Measurements from ENCODE around the gene JCHAIN. TPM values are rescaled to one million over a fixed set of nuclear protein-coding genes. Genes with fewer than 3 reads are reported as not detected.

Gene JCHAIN
- total and polyA plus RNA-seq, 9 of the 15 experiments (the other 6 are each of a cell fraction or from before 2014, with no cell fraction given): 0.04 to 0.68 (median 0.26) TPM; not detected in 5

DNA sequence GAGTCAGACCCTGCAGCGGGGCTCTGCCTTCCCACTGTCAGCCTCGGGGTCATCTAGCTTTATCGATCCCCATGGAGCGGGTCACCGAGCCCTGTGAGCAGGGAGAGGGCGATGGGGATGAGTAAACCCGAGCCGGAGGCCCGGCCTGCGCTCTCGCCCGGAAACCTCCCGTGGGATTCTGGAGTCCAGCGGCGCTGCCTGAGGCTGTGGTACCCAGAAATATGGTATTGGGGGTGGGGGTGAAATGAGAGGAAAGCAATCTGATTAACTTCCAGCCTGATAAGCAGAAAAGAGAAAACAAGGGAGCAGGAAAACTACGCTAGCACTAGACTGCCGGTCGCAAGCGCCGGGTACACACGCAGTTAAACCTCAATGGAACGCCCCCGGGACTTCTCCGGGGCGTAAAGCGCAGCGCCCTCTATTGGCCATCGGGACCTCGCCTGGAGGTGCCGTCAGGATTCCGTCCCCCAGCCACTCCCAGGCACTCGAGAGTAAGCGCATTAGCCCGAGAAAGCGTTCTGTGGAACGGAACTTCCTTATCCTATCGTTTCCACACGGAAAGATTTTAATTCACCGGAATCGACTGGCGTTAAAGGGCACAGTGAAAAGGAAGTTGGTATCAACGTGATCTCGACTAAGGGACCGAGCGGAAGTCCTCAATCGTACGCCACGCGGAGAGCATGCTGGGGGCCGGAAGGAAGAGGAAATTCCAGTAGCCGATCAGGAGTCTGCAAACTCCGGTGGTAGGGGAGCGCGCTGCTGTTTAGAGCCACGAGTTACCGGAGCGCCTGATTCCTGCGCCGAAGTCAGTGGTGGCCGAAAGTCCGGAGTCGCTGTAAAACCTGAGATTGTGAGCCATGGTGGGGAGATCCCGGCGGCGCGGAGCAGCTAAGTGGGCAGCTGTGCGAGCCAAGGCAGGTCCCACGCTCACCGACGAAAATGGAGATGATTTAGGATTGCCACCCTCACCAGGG is 21.8 kb upstream of the JCHAIN start, which contains the start of gene UTP3 (continued):
- TF ChIP-seq, protein P1, sequence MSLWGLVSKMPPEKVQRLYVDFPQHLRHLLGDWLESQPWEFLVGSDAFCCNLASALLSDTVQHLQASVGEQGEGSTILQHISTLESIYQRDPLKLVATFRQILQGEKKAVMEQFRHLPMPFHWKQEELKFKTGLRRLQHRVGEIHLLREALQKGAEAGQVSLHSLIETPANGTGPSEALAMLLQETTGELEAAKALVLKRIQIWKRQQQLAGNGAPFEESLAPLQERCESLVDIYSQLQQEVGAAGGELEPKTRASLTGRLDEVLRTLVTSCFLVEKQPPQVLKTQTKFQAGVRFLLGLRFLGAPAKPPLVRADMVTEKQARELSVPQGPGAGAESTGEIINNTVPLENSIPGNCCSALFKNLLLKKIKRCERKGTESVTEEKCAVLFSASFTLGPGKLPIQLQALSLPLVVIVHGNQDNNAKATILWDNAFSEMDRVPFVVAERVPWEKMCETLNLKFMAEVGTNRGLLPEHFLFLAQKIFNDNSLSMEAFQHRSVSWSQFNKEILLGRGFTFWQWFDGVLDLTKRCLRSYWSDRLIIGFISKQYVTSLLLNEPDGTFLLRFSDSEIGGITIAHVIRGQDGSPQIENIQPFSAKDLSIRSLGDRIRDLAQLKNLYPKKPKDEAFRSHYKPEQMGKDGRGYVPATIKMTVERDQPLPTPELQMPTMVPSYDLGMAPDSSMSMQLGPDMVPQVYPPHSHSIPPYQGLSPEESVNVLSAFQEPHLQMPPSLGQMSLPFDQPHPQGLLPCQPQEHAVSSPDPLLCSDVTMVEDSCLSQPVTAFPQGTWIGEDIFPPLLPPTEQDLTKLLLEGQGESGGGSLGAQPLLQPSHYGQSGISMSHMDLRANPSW (CRISPR knock-in tag; IDR thresholded peaks at IDR 0.05): no peak; the same call in 1 of the 2 replicates
- TF ChIP-seq, protein P2, sequence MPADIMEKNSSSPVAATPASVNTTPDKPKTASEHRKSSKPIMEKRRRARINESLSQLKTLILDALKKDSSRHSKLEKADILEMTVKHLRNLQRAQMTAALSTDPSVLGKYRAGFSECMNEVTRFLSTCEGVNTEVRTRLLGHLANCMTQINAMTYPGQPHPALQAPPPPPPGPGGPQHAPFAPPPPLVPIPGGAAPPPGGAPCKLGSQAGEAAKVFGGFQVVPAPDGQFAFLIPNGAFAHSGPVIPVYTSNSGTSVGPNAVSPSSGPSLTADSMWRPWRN (IDR thresholded peaks at IDR 0.05; ENCODE audit: low read depth): no peak
- no peak for TF ChIP-seq MEF2A (IDR thresholded peaks at IDR 0.05; ENCODE audit: control insufficient read depth, low read depth, low read length)
- no peak for TF ChIP-seq HDGF (IDR thresholded peaks at IDR 0.05)
- TF ChIP-seq, protein P3, sequence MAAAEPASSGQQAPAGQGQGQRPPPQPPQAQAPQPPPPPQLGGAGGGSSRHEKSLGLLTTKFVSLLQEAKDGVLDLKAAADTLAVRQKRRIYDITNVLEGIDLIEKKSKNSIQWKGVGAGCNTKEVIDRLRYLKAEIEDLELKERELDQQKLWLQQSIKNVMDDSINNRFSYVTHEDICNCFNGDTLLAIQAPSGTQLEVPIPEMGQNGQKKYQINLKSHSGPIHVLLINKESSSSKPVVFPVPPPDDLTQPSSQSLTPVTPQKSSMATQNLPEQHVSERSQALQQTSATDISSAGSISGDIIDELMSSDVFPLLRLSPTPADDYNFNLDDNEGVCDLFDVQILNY (CRISPR knock-in tag; IDR thresholded peaks at IDR 0.05): no peak
- no peak for TF ChIP-seq PYGO2 (tag; IDR thresholded peaks at IDR 0.05)
- TF ChIP-seq ZNF239 (CRISPR knock-in tag; IDR thresholded peaks at IDR 0.05): peak; percentile 50
- no peak for TF ChIP-seq DMBX1 (CRISPR knock-in tag; IDR thresholded peaks at IDR 0.05; ENCODE audit: borderline replicate concordance)
- no peak for TF ChIP-seq SNIP1 (IDR thresholded peaks at IDR 0.05; ENCODE audit: low read depth)
- peak; percentile 70; the same call in 1 of the 2 replicates for TF ChIP-seq ZBTB7A (IDR thresholded peaks at IDR 0.05; ENCODE audit: borderline replicate concordance, control insufficient read depth, low read depth, low read length)
- TF ChIP-seq NCOA1 (IDR thresholded peaks at IDR 0.05; ENCODE audit: low read depth): peak; percentile 99
- peak; percentile 64 for TF ChIP-seq HDAC3 (IDR thresholded peaks at IDR 0.05; ENCODE audit: borderline replicate concordance, partially characterized antibody)
- no peak for TF ChIP-seq ARHGAP35 (IDR thresholded peaks at IDR 0.05; ENCODE audit: partially characterized antibody)
- peak; percentile 86 for TF ChIP-seq EGR1 (conservative IDR thresholded peaks at IDR 0.05)
- no peak for TF ChIP-seq ZNF224 (CRISPR knock-in tag; IDR thresholded peaks at IDR 0.05)
- no peak for TF ChIP-seq ZNF695 (CRISPR knock-in tag; IDR thresholded peaks at IDR 0.05)
- TF ChIP-seq, protein P4, sequence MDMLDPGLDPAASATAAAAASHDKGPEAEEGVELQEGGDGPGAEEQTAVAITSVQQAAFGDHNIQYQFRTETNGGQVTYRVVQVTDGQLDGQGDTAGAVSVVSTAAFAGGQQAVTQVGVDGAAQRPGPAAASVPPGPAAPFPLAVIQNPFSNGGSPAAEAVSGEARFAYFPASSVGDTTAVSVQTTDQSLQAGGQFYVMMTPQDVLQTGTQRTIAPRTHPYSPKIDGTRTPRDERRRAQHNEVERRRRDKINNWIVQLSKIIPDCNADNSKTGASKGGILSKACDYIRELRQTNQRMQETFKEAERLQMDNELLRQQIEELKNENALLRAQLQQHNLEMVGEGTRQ (CRISPR knock-in tag; IDR thresholded peaks at IDR 0.05): no peak
- no peak for TF ChIP-seq CBX8 (IDR thresholded peaks at IDR 0.05; ENCODE audit: borderline replicate concordance, extremely low read depth, low read depth, low read length, poor library complexity, severe bottlenecking)
- TF ChIP-seq ZC3H4 (CRISPR knock-in tag; IDR thresholded peaks at IDR 0.05; ENCODE audit: borderline replicate concordance): no peak
- TF ChIP-seq ZNF140 (CRISPR knock-in tag; IDR thresholded peaks at IDR 0.05): no peak
- peak; percentile 96 for TF ChIP-seq RNF2 (IDR thresholded peaks at IDR 0.05)
- peak in 2 of 3 experiments; percentile 32 to 53 for TF ChIP-seq YY1 (IDR thresholded peaks at IDR 0.05; ENCODE audit: borderline replicate concordance in 1 of 3, control insufficient read depth in 1 of 3, extremely low read depth in 1 of 3, insufficient read depth in 3 of 3, insufficient read length in 1 of 3, insufficient replicate concordance in 2 of 3, low read depth in 1 of 3, low read length in 2 of 3)
